Skeletal muscle satellite cell (primary cell): ENCODE results near the gene PRSS3.
A peak's percentile ranks its signal among the peaks of the same experiment; 100 is the strongest.
"Not testable (repeated sequence)": the region's sequence is repeated elsewhere in the genome, so short reads cannot be mapped to it uniquely, and the experiment has no call there.

Experiments used
- H3K27me3 ChIP-seq: 2 replicates; pipeline ENCODE4 v1.7.0; 2013; ENCODE audit warnings: low read length; ENCODE audit not compliant: control insufficient read depth, insufficient read depth
- H3K36me3 ChIP-seq: 2 replicates; pipeline ENCODE4 v1.7.0; 2013; ENCODE audit warnings: mild to moderate bottlenecking, control low read depth, low read length; ENCODE audit not compliant: insufficient read depth
- H3K4me1 ChIP-seq: 2 replicates; pipeline ENCODE4 v1.7.0; 2013; ENCODE audit warnings: low read length; ENCODE audit not compliant: control insufficient read depth, insufficient read depth
- H3K4me2 ChIP-seq: 2 replicates; pipeline ENCODE4 v1.7.0; 2013; ENCODE audit warnings: mild to moderate bottlenecking, low read length
- H3K4me3 ChIP-seq: 2 replicates; pipeline ENCODE4 v1.7.0; 2013; ENCODE audit warnings: low read length
- H3K9ac ChIP-seq: 2 replicates; pipeline ENCODE4 v1.7.0; 2013; ENCODE audit warnings: mild to moderate bottlenecking, low read depth, low read length, moderate library complexity
- H3K9me3 ChIP-seq: replicated peaks from 2 replicates; pipeline ENCODE4 v1.7.0; 2013; ENCODE audit warnings: mild to moderate bottlenecking, control low read depth, low read length

PRSS3 gene

GRCh38 chr9:33807156-33807555 is 11.8 kb downstream of the PRSS3 start:
- H3K4me3 ChIP-seq, H3K4me2 ChIP-seq, H3K4me1 ChIP-seq, H3K36me3 ChIP-seq, H3K9ac ChIP-seq, H3K9me3 ChIP-seq, H3K27me3 ChIP-seq: not testable (repeated sequence)

- not testable (repeated sequence) for H3K4me2 ChIP-seq, H3K36me3 ChIP-seq, H3K9ac ChIP-seq, H3K27me3 ChIP-seq, H3K4me3 ChIP-seq, H3K9me3 ChIP-seq, H3K4me1 ChIP-seq
These were observed 13.6 kb downstream of the PRSS3 start for GRCh38 chr9:33808979-33809322.

- H3K4me2 ChIP-seq = no peak overlapping the region
- no peaks in the 10 kb centered on the region for H3K9me3 ChIP-seq
- H3K4me1 ChIP-seq = peaks cover 8% of the 10 kb centered on the region
- no peaks in the 10 kb centered on the region for H3K27me3 ChIP-seq
- H3K36me3 ChIP-seq = no peaks in the 10 kb centered on the region
- no peak overlapping the region for H3K4me3 ChIP-seq
- no peak overlapping the region for H3K9ac ChIP-seq
These were observed 14.1 kb downstream of the PRSS3 start for GRCh38 chr9:33809506-33809905.

GRCh38 chr9:33813712-33814641 is 18.6 kb downstream of the PRSS3 start:
- peak overlapping the region; percentile 14 for H3K4me2 ChIP-seq
- H3K4me3 ChIP-seq = no peak overlapping the region
- peaks cover 23% of the 10 kb centered on the region for H3K4me1 ChIP-seq
- H3K9me3 ChIP-seq = no peaks in the 10 kb centered on the region
- H3K36me3 ChIP-seq = no peaks in the 10 kb centered on the region
- peak overlapping the region; percentile 25 for H3K9ac ChIP-seq
- no peaks in the 10 kb centered on the region for H3K27me3 ChIP-seq

- Histone ChIP-seq H3K4me2 (peak overlapping the region; percentile 84), H3K4me1 (peaks cover 40% of the 10 kb centered on the region), H3K9me3 (no peaks in the 10 kb centered on the region), H3K4me3 (no peak overlapping the region), H3K27me3 (no peaks in the 10 kb centered on the region), H3K36me3 (no peaks in the 10 kb centered on the region), H3K9ac (peak overlapping the region; percentile 91)
These were observed 20.4 kb downstream of the PRSS3 start for GRCh38 chr9:33815781-33816180.

- Histone ChIP-seq H3K4me1 (peaks cover 48% of the 10 kb centered on the region), H3K4me2 (peak within 1 kb of the TSS; percentile 94), H3K36me3 (no peaks in the 10 kb centered on the region), H3K4me3 (peak within 1 kb of the TSS; percentile 99), H3K9ac (peak within 1 kb of the TSS; percentile 98), H3K27me3 (no peaks in the 10 kb centered on the region), H3K9me3 (no peaks in the 10 kb centered on the region)
These were observed 21.2 kb downstream of the PRSS3 start, which contains the start of gene UBE2R2 for GRCh38 chr9:33816327-33817252. TSS of gene UBE2R2 (plus strand) at chr9:33817160. CDS start at chr9:33817758, 598 bp downstream.

GRCh38 chr9:33817327-33818166 is 22.2 kb downstream of the PRSS3 start:
- Histone ChIP-seq H3K4me3 (peak overlapping the region; percentile 99), H3K9ac (peak overlapping the region; percentile 98), H3K4me2 (peak overlapping the region; percentile 94), H3K36me3 (no peaks in the 10 kb centered on the region), H3K9me3 (no peaks in the 10 kb centered on the region), H3K4me1 (peaks cover 48% of the 10 kb centered on the region), H3K27me3 (no peaks in the 10 kb centered on the region)

GRCh38 chr9:33818167-33818846 is 22.9 kb downstream of the PRSS3 start:
- no peaks in the 10 kb centered on the region for H3K9me3 ChIP-seq
- H3K4me3 ChIP-seq = peak overlapping the region; percentile 99
- peaks cover 48% of the 10 kb centered on the region for H3K4me1 ChIP-seq
- H3K9ac ChIP-seq = peak overlapping the region; percentile 98
- H3K4me2 ChIP-seq = peak overlapping the region; percentile 94
- no peaks in the 10 kb centered on the region for H3K36me3 ChIP-seq
- H3K27me3 ChIP-seq = no peaks in the 10 kb centered on the region

- Histone ChIP-seq H3K36me3 (no peaks in the 10 kb centered on the region), H3K4me3 (peak overlapping the region; percentile 99), H3K27me3 (no peaks in the 10 kb centered on the region), H3K9ac (peak overlapping the region; percentile 98), H3K9me3 (no peaks in the 10 kb centered on the region), H3K4me2 (peak overlapping the region; percentile 94), H3K4me1 (peaks cover 45% of the 10 kb centered on the region)
These were observed 23.6 kb downstream of the PRSS3 start for GRCh38 chr9:33818847-33819500.

- Histone ChIP-seq H3K9me3 (no peaks in the 10 kb centered on the region), H3K36me3 (no peaks in the 10 kb centered on the region), H3K27me3 (no peaks in the 10 kb centered on the region), H3K4me1 (peaks cover 32% of the 10 kb centered on the region), H3K9ac (peak overlapping the region; percentile 22), H3K4me3 (peak overlapping the region; percentile 99), H3K4me2 (peak overlapping the region; percentile 94)
These were observed 24.9 kb downstream of the PRSS3 start for GRCh38 chr9:33820231-33820745.
